GM12878 (cell line): ENCODE measurements around the gene MRPL27. TPM values are rescaled to one million over a fixed set of nuclear protein-coding genes. Genes with fewer than 3 reads are reported as not detected.

ENCODE experiments used
- ATF3 ChIP-seq: IDR thresholded peaks from 2 replicates; pipeline ENCODE4 v1.6.1; 2011; ENCODE audit warnings: low read depth, mild to moderate bottlenecking, low read length, moderate library complexity, borderline replicate concordance; ENCODE audit errors: extremely low read depth
- BHLHE40 ChIP-seq, 2 experiments: fragments of 450-650 bp in 1 of 2; IDR thresholded peaks; 2 replicates each; pipeline ENCODE4 v1.6.1; 2011 to 2017; ENCODE audit warnings: low read depth in 2 of 2, borderline replicate concordance in 1 of 2, improper control_type of control experiment in 1 of 2, low read length in 1 of 2, mild to moderate bottlenecking in 1 of 2
- E4F1 ChIP-seq: fragments of 450-650 bp; IDR thresholded peaks from 2 replicates; pipeline ENCODE4 v1.6.1; 2018; ENCODE audit warnings: borderline replicate concordance, mild to moderate bottlenecking; ENCODE audit not compliant: partially characterized antibody
- EGR1 ChIP-seq, 2 experiments: IDR thresholded peaks; 1 replicate in 1 of 2; 2 replicates in 1 of 2; pipeline ENCODE4 v1.6.1; 2011 to 2012; ENCODE audit warnings: low read depth in 2 of 2, low read length in 2 of 2, borderline replicate concordance in 1 of 2, mild to moderate bottlenecking in 1 of 2, moderate library complexity in 1 of 2
- EZH2 ChIP-seq: IDR thresholded peaks from 2 replicates; pipeline ENCODE4 v1.6.1; 2012; ENCODE audit warnings: low read depth, mild to moderate bottlenecking, control low read depth, inconsistent platforms, low read length, borderline replicate concordance; ENCODE audit not compliant: control insufficient read depth
- FOS ChIP-seq: IDR thresholded peaks from 3 replicates; pipeline ENCODE4 v1.6.1; 2011; ENCODE audit warnings: borderline replicate concordance; ENCODE audit not compliant: insufficient read length; ENCODE audit errors: extremely low read depth
- HDAC2 ChIP-seq: fragments of 200-600 bp; sonication (generic); IDR thresholded peaks from 2 replicates; pipeline ENCODE4 v1.6.1; 2017
- IKZF1 ChIP-seq: fragments of 450-650 bp; conservative IDR thresholded peaks from 2 replicates; pipeline ENCODE4 v1.6.1; 2017; ENCODE audit warnings: antibody characterized with exemption, mild to moderate bottlenecking
- IRF3 ChIP-seq: fragments of 450-650 bp; IDR thresholded peaks from 2 replicates; pipeline ENCODE4 v1.6.1; 2014; ENCODE audit warnings: mild to moderate bottlenecking
- PAX5 ChIP-seq: IDR thresholded peaks from 2 replicates; pipeline ENCODE4 v1.6.1; 2011; ENCODE audit warnings: low read depth, low read length, borderline replicate concordance
- PKNOX1 ChIP-seq: fragments of 450-650 bp; IDR thresholded peaks from 2 replicates; pipeline ENCODE4 v1.6.1; 2016; ENCODE audit warnings: mild to moderate bottlenecking
- RELA ChIP-seq: fragments of 450-650 bp; IDR thresholded peaks from 2 replicates; pipeline ENCODE4 v1.8.0; 2014; ENCODE audit warnings: borderline replicate concordance; ENCODE audit not compliant: partially characterized antibody
- SMAD1 ChIP-seq: fragments of 450-650 bp; IDR thresholded peaks from 2 replicates; pipeline ENCODE4 v1.6.1; 2018; ENCODE audit warnings: mild to moderate bottlenecking, low read depth; ENCODE audit not compliant: partially characterized antibody
- SP1 ChIP-seq: IDR thresholded peaks from one replicate; pipeline ENCODE4 v1.6.1; 2011; ENCODE audit warnings: low read depth, low read length
- YY1 ChIP-seq: IDR thresholded peaks from 2 replicates; pipeline ENCODE4 v1.6.1; 2011; ENCODE audit warnings: low read depth, mild to moderate bottlenecking, low read length
- ZNF592 ChIP-seq: fragments of 450-650 bp; IDR thresholded peaks from 2 replicates; pipeline ENCODE4 v1.6.1; 2017; ENCODE audit warnings: mild to moderate bottlenecking, moderate library complexity
- polyA plus RNA-seq, 11 experiments: library from polyadenylated mRNA; depleted of rRNA in 4 of 11; unstranded in 6 of 11; stranded (reverse) in 5 of 11; fragments of >200 nt; fragmentation: Nextera tagmentation in 4 of 11; fragmentation: Illumina TruSeq in 1 of 11; extraction: Ambion mirVana in 4 of 11; extraction: Trizol in 1 of 11; gene quantifications; 1 replicate in 1 of 11; 2 replicates in 10 of 11; pipeline versions ENCODE4 v1.2.1 to v1.2.3, GENCODE V29; 2011 to 2016; ENCODE audit warnings: inconsistent platforms in 2 of 11, missing spikeins in 2 of 11, low read depth in 1 of 11
- total RNA-seq, 4 experiments: library from RNA; depleted of rRNA in 3 of 4; stranded (reverse); fragments of >200 nt in 3 of 4; fragmentation: Illumina TruSeq in 1 of 4; extraction: Trizol in 1 of 4; gene quantifications; 2 replicates each; pipeline versions ENCODE4 v1.2.1 to v1.2.3, GENCODE V29; 2013 to 2021

The MRPL27 gene
- total and polyA plus RNA-seq, 10 of the 15 experiments (the other 5 are each of a cell fraction or from before 2014, with no cell fraction given), result 83.0 to 390 (median 131) TPM

GRCh38 chr17:50372758-50373556, at the start of gene MRPL27, which contains the start of gene EME1 (continued):
- TF ChIP-seq ZNF592 (no peak), ATF3 (peak; percentile 70; the same call in 1 of the 2 replicates), FOS (no peak), HDAC2 (no peak), BHLHE40 (IDR thresholded peaks at IDR 0.05; ENCODE audit: borderline replicate concordance in 1 of 2, low read depth in 2 of 2, low read length in 1 of 2) (peak; percentile 83 to 98), IKZF1 (peak; percentile 85), EGR1 (IDR thresholded peaks at IDR 0.05; ENCODE audit: borderline replicate concordance in 1 of 2, low read depth in 2 of 2, low read length in 2 of 2) (peak in 1 of 2 experiments; percentile 41; a peak in 1 of 3 replicates), YY1 (peak; percentile 97), SP1 (no peak), PKNOX1 (peak; percentile 83), RELA (peak; percentile 71), EZH2 (no peak), PAX5 (no peak), E4F1 (peak; percentile 74), IRF3 (no peak), SMAD1 (peak; percentile 67)
